Astrocyte (in vitro differentiated cells and primary cell): Measurements from ENCODE around the gene DNAAF1. TPM values are rescaled to one million over a fixed set of nuclear protein-coding genes. Genes with fewer than 3 reads are reported as not detected.

Experiments used
- DNase-seq: peaks from one replicate; pipeline ENCODE4 v3.0.0-alpha.2; 2010; ENCODE audit warnings: low read depth
- FAIRE-seq: peaks from 2 replicates; lab custom pipeline; 2011; peaks lifted over from hg19 to GRCh38; lab: Jason Lieb, UNC
- H2AFZ ChIP-seq: 2 replicates; pipeline ENCODE4 v1.6.0; 2012; ENCODE audit warnings: low read depth, low read length, inconsistent platforms
- H3K27ac ChIP-seq: 2 replicates; pipeline ENCODE4 v1.5.1; 2011; ENCODE audit warnings: low read depth, low read length, inconsistent platforms
- H3K27me3 ChIP-seq: 2 replicates; pipeline ENCODE4 v1.6.0; 2011; ENCODE audit warnings: low read length, inconsistent platforms; ENCODE audit not compliant: insufficient read depth
- H3K36me3 ChIP-seq: 2 replicates; pipeline ENCODE4 v1.5.1; 2011; ENCODE audit warnings: low read length, inconsistent platforms; ENCODE audit not compliant: insufficient read depth
- H3K4me1 ChIP-seq: 2 replicates; pipeline ENCODE4 v1.5.1; 2011; ENCODE audit warnings: low read length, inconsistent platforms; ENCODE audit not compliant: insufficient read depth
- H3K4me2 ChIP-seq: 2 replicates; pipeline ENCODE4 v1.6.0; 2012; ENCODE audit warnings: low read length, inconsistent platforms
- H3K4me3 ChIP-seq: 2 replicates; pipeline ENCODE4 v1.5.1; 2011; ENCODE audit warnings: low read depth, mild to moderate bottlenecking, low read length, inconsistent platforms; ENCODE audit not compliant: insufficient read depth
- H3K79me2 ChIP-seq: 2 replicates; pipeline ENCODE4 v1.6.0; 2012; ENCODE audit warnings: mild to moderate bottlenecking, low read length, inconsistent platforms; ENCODE audit not compliant: insufficient read depth
- H3K9ac ChIP-seq: 2 replicates; pipeline ENCODE4 v1.6.0; 2012; ENCODE audit warnings: mild to moderate bottlenecking, low read length, inconsistent platforms
- H3K9me3 ChIP-seq: 2 replicates; pipeline ENCODE4 v1.5.1; 2012; ENCODE audit warnings: low read depth, mild to moderate bottlenecking, low read length, inconsistent platforms; ENCODE audit not compliant: insufficient read depth
- H4K20me1 ChIP-seq: 2 replicates; pipeline ENCODE4 v1.6.0; 2012; ENCODE audit warnings: low read length, inconsistent platforms; ENCODE audit not compliant: insufficient read depth
- H3K27ac Mint-ChIP-seq: one replicate; pipeline ENCODE4 v1.8.0; 2021; ENCODE audit warnings: mild to moderate bottlenecking, mixed read lengths; ENCODE audit not compliant: unreplicated experiment
- H3K27me3 Mint-ChIP-seq: one replicate; pipeline ENCODE4 v1.8.0; 2021; ENCODE audit warnings: low read depth, mixed read lengths; ENCODE audit not compliant: unreplicated experiment
- H3K36me3 Mint-ChIP-seq: one replicate; pipeline ENCODE4 v1.8.0; 2021; ENCODE audit warnings: low read depth, mixed read lengths; ENCODE audit not compliant: unreplicated experiment
- H3K4me1 Mint-ChIP-seq: one replicate; pipeline ENCODE4 v1.8.0; 2021; ENCODE audit warnings: low read depth, mixed read lengths; ENCODE audit not compliant: unreplicated experiment
- H3K4me3 Mint-ChIP-seq: one replicate; pipeline ENCODE4 v1.8.0; 2021; ENCODE audit warnings: mild to moderate bottlenecking, moderate library complexity, mixed read lengths; ENCODE audit not compliant: unreplicated experiment
- H3K9me3 Mint-ChIP-seq: one replicate; pipeline ENCODE4 v1.8.0; 2021; ENCODE audit warnings: mild to moderate bottlenecking, mixed read lengths; ENCODE audit not compliant: unreplicated experiment
- EZH2 ChIP-seq: IDR thresholded peaks from 2 replicates; pipeline ENCODE4 v1.6.1; 2012; ENCODE audit warnings: mild to moderate bottlenecking, low read length, inconsistent platforms; ENCODE audit not compliant: insufficient read depth
- total RNA-seq: library from RNA; stranded (reverse); gene quantifications from 2 replicates; pipeline ENCODE4 v1.2.1, GENCODE V29; 2021
- TF ChIP-seq, protein P1 (sequence below): IDR thresholded peaks from 2 replicates; pipeline ENCODE4 v1.5.1; 2011; ENCODE audit warnings: low read depth, mild to moderate bottlenecking, inconsistent platforms, low read length, moderate library complexity; ENCODE audit not compliant: insufficient read depth

DNAAF1 gene
- total RNA-seq, 1 donor from 2014 or later: 0.30 TPM

DNA sequence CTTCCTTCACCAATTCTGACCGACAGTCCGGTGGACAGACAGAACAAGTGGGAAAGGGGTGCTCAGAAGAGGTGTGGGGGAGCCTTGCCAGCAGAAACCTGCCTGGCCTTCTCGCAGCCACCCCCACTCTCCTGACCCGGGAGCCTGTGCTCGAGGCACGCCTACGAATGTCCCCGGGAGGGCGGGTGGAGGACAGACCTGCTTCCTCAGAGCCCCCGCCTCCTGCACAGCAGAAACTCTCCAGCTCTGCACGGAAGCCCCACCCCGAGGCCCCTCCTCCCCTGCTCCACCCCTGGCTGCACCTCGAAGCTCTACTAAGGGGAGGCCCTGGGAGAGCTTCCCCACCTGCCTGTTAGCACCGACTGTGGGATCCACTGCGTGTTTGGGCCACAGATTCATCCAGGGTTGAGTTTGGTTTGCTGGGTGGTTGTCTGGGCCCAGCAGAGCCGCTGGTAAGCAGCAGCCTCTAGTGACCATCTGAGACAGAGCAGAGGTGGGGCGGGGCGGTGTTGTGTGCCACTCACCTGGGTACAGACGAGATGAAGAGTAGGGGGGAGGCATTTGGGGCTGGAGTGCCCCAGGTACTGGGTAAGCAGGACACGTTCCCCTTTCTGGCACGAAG is 35.5 kb downstream of the DNAAF1 start:
- FAIRE-seq (no peak), DNase-seq (no peak)
- Mint-ChIP-seq H3K27ac (no peak overlapping the region), H3K4me1 (peaks cover 28% of the 10 kb centered on the region), H3K4me3 (no peak overlapping the region), H3K27me3 (no peaks in the 10 kb centered on the region), H3K36me3 (peaks cover 11% of the 10 kb centered on the region), H3K9me3 (no peaks in the 10 kb centered on the region)
- no peak overlapping the region for H2AFZ ChIP-seq
- peaks cover 18% of the 10 kb centered on the region for H3K4me1 ChIP-seq
- H3K27me3 ChIP-seq: no peaks in the 10 kb centered on the region
- H3K27ac ChIP-seq: no peak overlapping the region
- H3K79me2 ChIP-seq: peaks cover 30% of the 10 kb centered on the region
- no peak overlapping the region for H3K9ac ChIP-seq
- H4K20me1 ChIP-seq: peaks cover 52% of the 10 kb centered on the region
- H3K9me3 ChIP-seq: no peaks in the 10 kb centered on the region
- H3K36me3 ChIP-seq: peaks cover 3% of the 10 kb centered on the region
- no peak overlapping the region for H3K4me2 ChIP-seq
- H3K4me3 ChIP-seq: no peak overlapping the region
- TF ChIP-seq EZH2: no peak
- TF ChIP-seq, protein P1, sequence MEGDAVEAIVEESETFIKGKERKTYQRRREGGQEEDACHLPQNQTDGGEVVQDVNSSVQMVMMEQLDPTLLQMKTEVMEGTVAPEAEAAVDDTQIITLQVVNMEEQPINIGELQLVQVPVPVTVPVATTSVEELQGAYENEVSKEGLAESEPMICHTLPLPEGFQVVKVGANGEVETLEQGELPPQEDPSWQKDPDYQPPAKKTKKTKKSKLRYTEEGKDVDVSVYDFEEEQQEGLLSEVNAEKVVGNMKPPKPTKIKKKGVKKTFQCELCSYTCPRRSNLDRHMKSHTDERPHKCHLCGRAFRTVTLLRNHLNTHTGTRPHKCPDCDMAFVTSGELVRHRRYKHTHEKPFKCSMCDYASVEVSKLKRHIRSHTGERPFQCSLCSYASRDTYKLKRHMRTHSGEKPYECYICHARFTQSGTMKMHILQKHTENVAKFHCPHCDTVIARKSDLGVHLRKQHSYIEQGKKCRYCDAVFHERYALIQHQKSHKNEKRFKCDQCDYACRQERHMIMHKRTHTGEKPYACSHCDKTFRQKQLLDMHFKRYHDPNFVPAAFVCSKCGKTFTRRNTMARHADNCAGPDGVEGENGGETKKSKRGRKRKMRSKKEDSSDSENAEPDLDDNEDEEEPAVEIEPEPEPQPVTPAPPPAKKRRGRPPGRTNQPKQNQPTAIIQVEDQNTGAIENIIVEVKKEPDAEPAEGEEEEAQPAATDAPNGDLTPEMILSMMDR: no peak

DNA sequence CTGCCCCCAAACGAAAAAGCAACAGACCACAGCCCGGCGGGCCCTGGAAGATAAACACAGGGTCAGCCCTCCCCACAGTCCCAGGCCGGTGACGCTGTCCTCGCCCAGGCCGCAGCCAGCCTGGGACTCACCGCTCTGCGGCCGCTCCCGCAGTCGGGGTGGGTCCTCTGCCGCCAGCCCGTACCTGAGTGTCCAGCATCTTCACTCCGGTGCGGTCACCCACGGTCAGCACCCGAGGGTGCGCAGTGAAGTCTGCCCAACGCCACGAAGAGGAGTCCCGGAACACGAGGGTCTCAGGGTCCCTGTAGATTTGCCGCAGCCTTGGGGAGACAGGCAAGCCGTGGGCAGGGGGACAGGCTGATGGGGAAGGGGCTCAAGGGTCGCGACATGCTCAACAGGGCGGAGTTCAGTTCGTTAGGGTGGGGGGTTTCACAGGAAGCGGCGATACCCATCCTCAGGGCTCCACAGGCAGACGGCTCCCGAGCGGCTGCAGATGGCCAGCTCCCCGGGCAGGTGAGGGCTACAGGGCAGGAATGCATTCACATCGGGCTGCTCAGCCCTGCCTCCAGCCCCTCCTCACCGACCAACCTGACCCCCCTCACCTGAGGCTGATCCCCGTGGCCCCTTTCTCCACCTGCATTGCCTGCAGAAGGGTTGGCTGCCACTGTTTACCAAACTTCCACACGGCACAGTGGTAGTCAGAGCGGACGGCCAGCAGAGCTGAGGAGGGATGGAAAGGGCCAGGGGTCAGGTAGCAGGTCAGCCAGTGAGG is 36.2 kb downstream of the DNAAF1 start:
- peaks cover 3% of the 10 kb centered on the region for H3K36me3 ChIP-seq
- H3K79me2 ChIP-seq: peaks cover 37% of the 10 kb centered on the region
- no peak overlapping the region for H2AFZ ChIP-seq
- peaks cover 25% of the 10 kb centered on the region for H3K4me1 Mint-ChIP-seq
- TF ChIP-seq EZH2: no peak
- TF ChIP-seq, protein P1: no peak
- H3K36me3 Mint-ChIP-seq: peaks cover 11% of the 10 kb centered on the region
- H3K4me1 ChIP-seq: peaks cover 21% of the 10 kb centered on the region
- no peak overlapping the region for H3K27ac ChIP-seq
- H3K27ac Mint-ChIP-seq: no peak overlapping the region
- H3K27me3 Mint-ChIP-seq: no peaks in the 10 kb centered on the region
- no peak overlapping the region for H3K4me3 Mint-ChIP-seq
- H3K4me3 ChIP-seq: no peak overlapping the region
- no peaks in the 10 kb centered on the region for H3K9me3 Mint-ChIP-seq
- peaks cover 52% of the 10 kb centered on the region for H4K20me1 ChIP-seq
- FAIRE-seq (no peak), DNase-seq (no peak)
- H3K4me2 ChIP-seq: no peak overlapping the region
- no peaks in the 10 kb centered on the region for H3K27me3 ChIP-seq
- H3K9ac ChIP-seq: no peak overlapping the region
- H3K9me3 ChIP-seq: no peaks in the 10 kb centered on the region

DNA sequence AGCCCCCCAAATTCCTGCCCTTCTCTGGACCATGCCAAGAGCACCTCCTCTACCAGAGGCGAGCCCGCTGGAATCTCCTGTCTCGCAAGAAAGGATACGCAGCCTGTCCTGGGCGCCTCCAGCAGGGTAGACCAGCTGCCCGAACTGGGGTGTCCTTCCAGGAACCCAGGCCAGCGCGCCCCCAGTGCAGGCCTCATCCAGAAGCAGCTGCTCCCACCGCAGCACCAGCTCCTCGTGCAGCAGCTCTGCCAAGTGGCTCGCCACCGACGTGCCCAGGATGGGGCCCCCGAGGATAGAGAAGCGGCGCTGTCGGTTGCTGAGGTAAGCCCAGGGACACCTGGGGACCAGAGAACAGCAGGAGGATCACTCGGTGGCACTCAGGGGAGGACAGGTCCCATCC is 37.0 kb downstream of the DNAAF1 start:
- Histone ChIP-seq H3K4me2 (no peak overlapping the region), H3K4me3 (no peak overlapping the region), H3K4me1 (peaks cover 13% of the 10 kb centered on the region), H3K27me3 (no peaks in the 10 kb centered on the region), H3K9ac (no peak overlapping the region), H3K9me3 (no peaks in the 10 kb centered on the region), H2AFZ (no peak overlapping the region), H3K79me2 (peaks cover 43% of the 10 kb centered on the region), H3K36me3 (peaks cover 3% of the 10 kb centered on the region), H3K27ac (no peak overlapping the region), H4K20me1 (peaks cover 46% of the 10 kb centered on the region)
- H3K4me1 Mint-ChIP-seq: peaks cover 19% of the 10 kb centered on the region
- no peak overlapping the region for H3K4me3 Mint-ChIP-seq
- TF ChIP-seq, protein P1: no peak
- no peak for TF ChIP-seq EZH2
- peaks cover 9% of the 10 kb centered on the region for H3K36me3 Mint-ChIP-seq
- H3K27ac Mint-ChIP-seq: no peak overlapping the region
- no peak for DNase-seq
- H3K27me3 Mint-ChIP-seq: no peaks in the 10 kb centered on the region
- no peak for FAIRE-seq
- H3K9me3 Mint-ChIP-seq: no peaks in the 10 kb centered on the region
